Measurements from ENCODE around the gene ACP4. TPM values are rescaled to one million over a fixed set of nuclear protein-coding genes. Genes with fewer than 3 reads are reported as not detected.

Gene ACP4
- total and polyA plus RNA-seq, 4 donors: not detected

DNA sequence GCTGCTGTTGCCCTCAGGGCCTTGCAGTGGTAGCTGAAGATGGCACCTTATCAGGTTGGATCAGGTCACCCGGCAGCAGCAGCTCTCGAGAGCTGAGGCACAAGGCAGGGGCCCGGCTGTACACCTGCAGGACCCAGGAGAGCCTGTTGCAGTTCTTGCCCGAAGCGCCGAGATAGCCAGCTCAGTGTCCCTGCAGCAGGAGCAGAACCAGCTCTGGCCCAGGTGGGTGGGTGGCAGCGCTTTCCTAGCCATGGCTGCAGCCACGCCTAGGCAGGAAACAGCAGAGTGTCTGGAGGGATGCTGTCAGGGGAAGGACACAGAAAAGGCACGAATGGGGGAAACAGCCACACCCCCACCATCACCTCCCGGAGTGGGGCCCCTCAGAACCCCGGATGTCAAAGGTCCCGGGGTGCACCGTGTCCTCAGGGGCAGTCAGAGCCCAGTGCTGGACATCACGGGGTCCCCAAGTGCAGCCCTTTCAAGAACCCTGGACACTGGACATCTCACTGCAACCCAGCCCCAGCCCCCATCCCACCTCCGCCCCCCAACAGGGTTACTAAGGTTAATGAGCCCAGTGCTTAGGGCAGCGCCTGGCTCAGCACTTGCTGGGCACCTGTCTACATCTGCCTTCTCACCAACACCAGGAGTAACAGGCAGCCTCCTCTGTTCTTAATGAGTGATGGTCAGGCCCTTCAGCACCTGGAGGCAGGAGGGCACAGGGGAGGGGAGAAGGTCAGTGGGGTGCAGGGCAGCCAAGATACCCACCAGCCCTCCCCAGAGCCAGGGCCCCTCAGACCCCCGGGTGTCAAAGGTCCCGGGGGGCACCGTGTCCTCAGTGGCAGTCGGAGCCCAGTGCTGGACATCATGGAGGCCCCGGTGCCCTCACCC lies 8.7 kb downstream of the ACP4 start:
- 88 to 94% methylated on average over 21 of the region's 21 CpGs for WGBS, 2 donors
- TF ChIP-seq, protein P1, sequence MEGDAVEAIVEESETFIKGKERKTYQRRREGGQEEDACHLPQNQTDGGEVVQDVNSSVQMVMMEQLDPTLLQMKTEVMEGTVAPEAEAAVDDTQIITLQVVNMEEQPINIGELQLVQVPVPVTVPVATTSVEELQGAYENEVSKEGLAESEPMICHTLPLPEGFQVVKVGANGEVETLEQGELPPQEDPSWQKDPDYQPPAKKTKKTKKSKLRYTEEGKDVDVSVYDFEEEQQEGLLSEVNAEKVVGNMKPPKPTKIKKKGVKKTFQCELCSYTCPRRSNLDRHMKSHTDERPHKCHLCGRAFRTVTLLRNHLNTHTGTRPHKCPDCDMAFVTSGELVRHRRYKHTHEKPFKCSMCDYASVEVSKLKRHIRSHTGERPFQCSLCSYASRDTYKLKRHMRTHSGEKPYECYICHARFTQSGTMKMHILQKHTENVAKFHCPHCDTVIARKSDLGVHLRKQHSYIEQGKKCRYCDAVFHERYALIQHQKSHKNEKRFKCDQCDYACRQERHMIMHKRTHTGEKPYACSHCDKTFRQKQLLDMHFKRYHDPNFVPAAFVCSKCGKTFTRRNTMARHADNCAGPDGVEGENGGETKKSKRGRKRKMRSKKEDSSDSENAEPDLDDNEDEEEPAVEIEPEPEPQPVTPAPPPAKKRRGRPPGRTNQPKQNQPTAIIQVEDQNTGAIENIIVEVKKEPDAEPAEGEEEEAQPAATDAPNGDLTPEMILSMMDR (IDR thresholded peaks at IDR 0.05; ENCODE audit: control extremely low read depth, extremely low read depth): no peak
- no peak for ATAC-seq (ENCODE audit: insufficient read depth, low FRiP score)
- Histone ChIP-seq H3K27me3 (ENCODE audit: control insufficient read depth in 3 of 3, insufficient read depth in 3 of 3, low read length in 2 of 3) (no peaks in the 10 kb centered on the region), H3K9me3 (ENCODE audit: control insufficient read depth in 4 of 4, insufficient read depth in 3 of 4, low read length in 3 of 4) (no peaks in the 10 kb centered on the region), H3K36me3 (ENCODE audit: control insufficient read depth in 4 of 4, insufficient read depth in 4 of 4, low read length in 4 of 4) (peaks cover 4 to 33% (median 18%) of the 10 kb centered on the region in 4 donors), H3K9ac (ENCODE audit: insufficient read depth in 1 of 2, low read length in 2 of 2) (no peak overlapping the region), H3K4me3 (no peak overlapping the region), H3K4me1 (ENCODE audit: control insufficient read depth in 5 of 5, insufficient read depth in 5 of 5, low read length in 5 of 5) (peaks cover 2 to 14% (median 11%) of the 10 kb centered on the region in 5 donors), H3K27ac (ENCODE audit: low read depth in 1 of 2, low read length in 1 of 2) (no peak overlapping the region)
- no peak for DNase-seq

DNA sequence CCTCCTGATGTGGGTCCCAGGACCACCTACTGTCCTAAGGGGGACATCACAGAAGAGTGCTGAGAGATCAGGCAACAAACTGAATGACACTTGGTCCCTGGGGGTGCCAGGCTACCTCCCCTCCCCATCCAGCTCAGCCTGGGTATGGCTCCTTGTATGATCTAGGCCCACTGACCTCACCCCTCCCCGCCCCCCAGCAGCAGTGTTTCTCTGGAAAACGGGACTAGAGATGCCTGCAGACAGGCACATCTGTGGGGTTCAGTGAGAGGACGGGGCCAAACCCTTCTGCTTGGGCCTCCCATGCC lies 9.3 kb downstream of the ACP4 start:
- no peak for DNase-seq
- TF ChIP-seq, protein P1 (IDR thresholded peaks at IDR 0.05; ENCODE audit: control extremely low read depth, extremely low read depth): no peak
- peaks cover 2 to 14% (median 11%) of the 10 kb centered on the region in 5 donors for H3K4me1 ChIP-seq (ENCODE audit: control insufficient read depth in 5 of 5, insufficient read depth in 5 of 5, low read length in 5 of 5)
- H3K27ac ChIP-seq (ENCODE audit: low read depth in 1 of 2, low read length in 1 of 2): no peak overlapping the region
- ATAC-seq (ENCODE audit: insufficient read depth, low FRiP score): no peak
- WGBS, 2 donors: 83 to 86% methylated on average over 3 of the region's 3 CpGs
- no peaks in the 10 kb centered on the region for H3K27me3 ChIP-seq (ENCODE audit: control insufficient read depth in 3 of 3, insufficient read depth in 3 of 3, low read length in 2 of 3)
- H3K9me3 ChIP-seq (ENCODE audit: control insufficient read depth in 4 of 4, insufficient read depth in 3 of 4, low read length in 3 of 4): no peaks in the 10 kb centered on the region
- H3K9ac ChIP-seq (ENCODE audit: insufficient read depth in 1 of 2, low read length in 2 of 2): no peak overlapping the region
- H3K4me3 ChIP-seq: no peak overlapping the region
- H3K36me3 ChIP-seq (ENCODE audit: control insufficient read depth in 4 of 4, insufficient read depth in 4 of 4, low read length in 4 of 4): peaks cover 4 to 33% (median 18%) of the 10 kb centered on the region in 4 donors

DNA sequence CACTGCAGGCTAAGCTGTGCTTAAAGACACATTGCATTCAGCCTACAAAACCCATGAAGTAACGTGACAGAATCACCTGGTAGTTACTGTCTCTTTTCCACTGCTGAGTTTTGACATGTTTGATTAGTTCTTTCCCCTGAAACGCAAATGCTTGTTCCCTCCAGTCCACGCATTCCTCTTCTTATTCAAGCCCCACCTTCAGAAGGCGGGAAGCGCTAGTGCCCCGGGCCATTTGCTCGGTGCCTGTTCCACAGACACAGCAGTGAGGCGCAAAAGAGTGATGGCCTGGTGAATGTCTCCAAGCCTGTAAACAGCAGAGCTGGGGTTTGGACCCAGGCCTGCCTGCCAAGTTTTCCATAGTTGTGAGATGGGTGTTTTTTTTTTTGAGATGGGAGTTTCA lies 10.9 kb downstream of the ACP4 start:
- no peak overlapping the region for H3K9ac ChIP-seq (ENCODE audit: insufficient read depth in 1 of 2, low read length in 2 of 2)
- H3K36me3 ChIP-seq (ENCODE audit: control insufficient read depth in 4 of 4, insufficient read depth in 4 of 4, low read length in 4 of 4): peaks cover 4 to 26% (median 18%) of the 10 kb centered on the region in 4 donors
- ATAC-seq (ENCODE audit: insufficient read depth, low FRiP score) (no peak), DNase-seq (no peak)
- 85 to 90% methylated on average over 8 of the region's 8 CpGs for WGBS, 2 donors
- H3K9me3 ChIP-seq (ENCODE audit: control insufficient read depth in 4 of 4, insufficient read depth in 3 of 4, low read length in 3 of 4): no peaks in the 10 kb centered on the region
- H3K27me3 ChIP-seq (ENCODE audit: control insufficient read depth in 3 of 3, insufficient read depth in 3 of 3, low read length in 2 of 3): no peaks in the 10 kb centered on the region
- H3K4me3 ChIP-seq: no peak overlapping the region
- TF ChIP-seq, protein P1 (IDR thresholded peaks at IDR 0.05; ENCODE audit: control extremely low read depth, extremely low read depth): no peak
- H3K4me1 ChIP-seq (ENCODE audit: control insufficient read depth in 5 of 5, insufficient read depth in 5 of 5, low read length in 5 of 5): peaks cover 2 to 14% (median 11%) of the 10 kb centered on the region in 5 donors
- H3K27ac ChIP-seq (ENCODE audit: low read depth in 1 of 2, low read length in 1 of 2): no peak overlapping the region

Data from lung (tissue), 12 donors.